Measurements from ENCODE around the gene COBLL1.

Gene COBLL1

GRCh38 chr2:164779383-164780057 lies 62.1 kb downstream of the COBLL1 start:
- TF ChIP-seq, protein P1, sequence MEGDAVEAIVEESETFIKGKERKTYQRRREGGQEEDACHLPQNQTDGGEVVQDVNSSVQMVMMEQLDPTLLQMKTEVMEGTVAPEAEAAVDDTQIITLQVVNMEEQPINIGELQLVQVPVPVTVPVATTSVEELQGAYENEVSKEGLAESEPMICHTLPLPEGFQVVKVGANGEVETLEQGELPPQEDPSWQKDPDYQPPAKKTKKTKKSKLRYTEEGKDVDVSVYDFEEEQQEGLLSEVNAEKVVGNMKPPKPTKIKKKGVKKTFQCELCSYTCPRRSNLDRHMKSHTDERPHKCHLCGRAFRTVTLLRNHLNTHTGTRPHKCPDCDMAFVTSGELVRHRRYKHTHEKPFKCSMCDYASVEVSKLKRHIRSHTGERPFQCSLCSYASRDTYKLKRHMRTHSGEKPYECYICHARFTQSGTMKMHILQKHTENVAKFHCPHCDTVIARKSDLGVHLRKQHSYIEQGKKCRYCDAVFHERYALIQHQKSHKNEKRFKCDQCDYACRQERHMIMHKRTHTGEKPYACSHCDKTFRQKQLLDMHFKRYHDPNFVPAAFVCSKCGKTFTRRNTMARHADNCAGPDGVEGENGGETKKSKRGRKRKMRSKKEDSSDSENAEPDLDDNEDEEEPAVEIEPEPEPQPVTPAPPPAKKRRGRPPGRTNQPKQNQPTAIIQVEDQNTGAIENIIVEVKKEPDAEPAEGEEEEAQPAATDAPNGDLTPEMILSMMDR (IDR thresholded peaks at IDR 0.05; ENCODE audit: insufficient read depth, low read depth, low read length, missing control alignments): no peak
- no peak overlapping the region for H3K4me3 ChIP-seq (ENCODE audit: low read length)
- no peak for DNase-seq (ENCODE audit: low read depth)

GRCh38 chr2:164778723-164779122 lies 62.9 kb downstream of the COBLL1 start:
- no peak overlapping the region for H3K4me3 ChIP-seq (ENCODE audit: low read length)
- DNase-seq (ENCODE audit: low read depth): peak; percentile 51
- TF ChIP-seq, protein P1 (IDR thresholded peaks at IDR 0.05; ENCODE audit: insufficient read depth, low read depth, low read length, missing control alignments): no peak

DNA sequence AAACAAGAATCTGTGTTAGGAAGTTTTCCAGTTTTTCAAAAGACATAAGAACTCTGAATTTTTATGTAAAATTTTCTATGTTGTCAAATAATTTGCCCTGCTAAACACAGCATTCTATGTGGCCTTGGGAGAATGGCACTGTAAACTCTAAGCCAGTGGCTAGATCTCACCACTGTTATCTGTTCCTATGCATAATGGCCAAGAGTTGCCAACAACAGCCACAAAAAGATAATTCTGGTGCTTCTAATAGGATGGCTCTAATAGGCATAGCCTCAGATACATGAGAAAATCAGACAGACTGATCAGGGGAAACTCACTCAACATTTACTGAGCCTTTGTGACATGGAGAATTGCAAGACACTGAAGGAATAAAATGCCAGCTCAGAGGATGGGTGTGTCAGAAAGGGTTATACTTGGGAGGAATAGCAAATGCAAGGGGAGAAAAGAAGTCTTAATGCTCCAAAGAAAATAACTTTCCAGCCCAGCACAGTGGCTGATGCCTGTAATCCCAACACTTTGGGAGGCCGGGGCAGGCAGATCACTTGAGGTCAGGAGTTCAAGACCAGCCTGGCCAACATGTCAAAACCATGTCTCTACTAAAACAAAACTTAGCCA lies 63.7 kb downstream of the COBLL1 start:
- TF ChIP-seq, protein P1 (IDR thresholded peaks at IDR 0.05; ENCODE audit: insufficient read depth, low read depth, low read length, missing control alignments): no peak
- peak; percentile 10 for DNase-seq (ENCODE audit: low read depth)
- no peak overlapping the region for H3K4me3 ChIP-seq (ENCODE audit: low read length)

DNA sequence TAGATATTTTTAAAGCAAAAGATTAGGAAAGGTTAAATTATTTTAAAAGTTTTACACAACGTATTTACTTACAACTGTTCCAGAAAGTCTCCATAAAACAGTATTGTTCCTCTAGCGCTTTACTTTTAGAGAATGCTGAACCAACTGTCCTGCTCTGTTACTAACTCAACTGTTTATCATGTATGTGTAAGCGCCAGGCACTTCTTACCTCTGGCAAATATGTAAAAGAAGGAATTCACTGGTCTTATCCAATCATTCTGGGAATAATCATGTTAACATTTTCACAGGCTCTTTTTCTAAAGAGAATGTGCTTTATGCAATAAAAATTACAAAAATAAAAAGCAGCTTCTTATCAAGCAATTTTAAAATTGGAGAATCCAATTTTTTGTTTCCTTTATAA lies 68.0 kb downstream of the COBLL1 start:
- no peak for DNase-seq (ENCODE audit: low read depth)
- TF ChIP-seq, protein P1 (IDR thresholded peaks at IDR 0.05; ENCODE audit: insufficient read depth, low read depth, low read length, missing control alignments): no peak
- no peak overlapping the region for H3K4me3 ChIP-seq (ENCODE audit: low read length)

- H3K4me3 ChIP-seq (ENCODE audit: low read length): no peak overlapping the region
- no peak for DNase-seq (ENCODE audit: low read depth)
- TF ChIP-seq, protein P1 (IDR thresholded peaks at IDR 0.05; ENCODE audit: insufficient read depth, low read depth, low read length, missing control alignments): no peak
Observed at GRCh38 chr2:164773091-164773490, 68.5 kb downstream of the COBLL1 start.

DNA sequence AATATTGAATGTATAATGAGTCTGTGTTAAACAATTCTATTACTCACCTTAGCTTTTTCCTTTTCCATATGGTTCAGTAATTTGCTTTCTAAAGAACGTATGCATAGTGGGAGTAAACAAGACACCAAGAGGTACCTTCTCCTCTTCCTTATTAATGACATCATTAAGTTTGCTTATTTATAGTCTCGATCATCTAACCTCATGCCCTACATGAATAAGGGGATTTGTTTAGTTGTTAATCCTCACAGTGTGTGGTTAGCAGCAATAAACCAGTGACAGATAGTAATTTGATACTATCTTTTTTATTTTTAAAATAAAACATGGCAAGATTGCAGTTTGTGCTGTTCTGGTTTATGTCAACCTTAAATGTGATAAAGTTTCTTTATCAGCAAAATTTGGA lies 69.7 kb downstream of the COBLL1 start:
- H3K4me3 ChIP-seq (ENCODE audit: low read length): no peak overlapping the region
- TF ChIP-seq, protein P1 (IDR thresholded peaks at IDR 0.05; ENCODE audit: insufficient read depth, low read depth, low read length, missing control alignments): no peak
- DNase-seq (ENCODE audit: low read depth): no peak

All from epithelial cell of esophagus (primary cell).